GM12874 (cell line): Measurements from ENCODE around the gene PPP1R12C.

Source experiments
- CTCF ChIP-seq: IDR thresholded peaks from 2 replicates; pipeline ENCODE4 v1.5.1; 2011; ENCODE audit warnings: low read depth, mild to moderate bottlenecking, control low read depth, low read length, moderate library complexity; ENCODE audit not compliant: insufficient read depth

The PPP1R12C gene

GRCh38 chr19:55086730-55087541, 30.5 kb downstream of the PPP1R12C start:
- TF ChIP-seq CTCF, result no peak

- TF ChIP-seq CTCF, result no peak
Observed at GRCh38 chr19:55085923-55086715, 31.3 kb downstream of the PPP1R12C start.

GRCh38 chr19:55084416-55084815, 33.0 kb downstream of the PPP1R12C start:
- no peak for TF ChIP-seq CTCF

GRCh38 chr19:55083004-55083850, 34.2 kb downstream of the PPP1R12C start:
- TF ChIP-seq CTCF, result no peak

GRCh38 chr19:55082020-55082851, 35.2 kb downstream of the PPP1R12C start:
- no peak for TF ChIP-seq CTCF

GRCh38 chr19:55081770-55082019, 35.7 kb downstream of the PPP1R12C start:
- no peak for TF ChIP-seq CTCF
